Activated naive CD4-positive, alpha-beta T cell treated with anti-CD3 and anti-CD28 coated beads for 36 hours (primary cell): ENCODE measurements around the gene RHOU. TPM values are rescaled to one million over a fixed set of nuclear protein-coding genes. Genes with fewer than 3 reads are reported as not detected.
"Not testable (repeated sequence)": the region's sequence is repeated elsewhere in the genome, so short reads cannot be mapped to it uniquely, and the experiment has no call there.

Experiments
- CTCF ChIA-PET: fragments of 350-600 bp; sonication (Branson Sonifier 250); formaldehyde crosslinking; loops from one replicate; lab custom pipeline; 2021; ENCODE audit warnings: antibody characterized with exemption; lab: Charles Lee
- DNase-seq: peaks from one replicate; pipeline ENCODE4 v3.0.0-alpha.2; 2020
- H3K27ac Mint-ChIP-seq: one replicate; pipeline ENCODE4 v1.8.0; 2021; ENCODE audit warnings: mild to moderate bottlenecking, mixed read lengths
- H3K27me3 Mint-ChIP-seq: one replicate; pipeline ENCODE4 v1.8.0; 2021; ENCODE audit warnings: low read depth, mixed read lengths
- H3K36me3 Mint-ChIP-seq: one replicate; pipeline ENCODE4 v1.8.0; 2021; ENCODE audit warnings: low read depth, mixed read lengths
- H3K4me1 Mint-ChIP-seq: one replicate; pipeline ENCODE4 v1.8.0; 2021; ENCODE audit warnings: low read depth, mixed read lengths
- H3K4me3 Mint-ChIP-seq: one replicate; pipeline ENCODE4 v1.8.0; 2021; ENCODE audit warnings: mild to moderate bottlenecking, moderate library complexity, mixed read lengths
- H3K9me3 Mint-ChIP-seq: one replicate; pipeline ENCODE4 v1.8.0; 2021; ENCODE audit warnings: mixed read lengths
- intact Hi-C: fragments of 100-400 bp; cut with micrococcal nuclease; formaldehyde crosslinking; loops from one replicate; pipeline ENCODE4 v1.15.1; 2023
- total RNA-seq, 2 experiments: library from RNA; stranded (reverse); gene quantifications; one replicate each; pipeline ENCODE4 v1.2.3, GENCODE V29; 2021

The RHOU gene
- total RNA-seq, 2 experiments from 2014 or later, result 0.17 to 0.35 TPM

DNA sequence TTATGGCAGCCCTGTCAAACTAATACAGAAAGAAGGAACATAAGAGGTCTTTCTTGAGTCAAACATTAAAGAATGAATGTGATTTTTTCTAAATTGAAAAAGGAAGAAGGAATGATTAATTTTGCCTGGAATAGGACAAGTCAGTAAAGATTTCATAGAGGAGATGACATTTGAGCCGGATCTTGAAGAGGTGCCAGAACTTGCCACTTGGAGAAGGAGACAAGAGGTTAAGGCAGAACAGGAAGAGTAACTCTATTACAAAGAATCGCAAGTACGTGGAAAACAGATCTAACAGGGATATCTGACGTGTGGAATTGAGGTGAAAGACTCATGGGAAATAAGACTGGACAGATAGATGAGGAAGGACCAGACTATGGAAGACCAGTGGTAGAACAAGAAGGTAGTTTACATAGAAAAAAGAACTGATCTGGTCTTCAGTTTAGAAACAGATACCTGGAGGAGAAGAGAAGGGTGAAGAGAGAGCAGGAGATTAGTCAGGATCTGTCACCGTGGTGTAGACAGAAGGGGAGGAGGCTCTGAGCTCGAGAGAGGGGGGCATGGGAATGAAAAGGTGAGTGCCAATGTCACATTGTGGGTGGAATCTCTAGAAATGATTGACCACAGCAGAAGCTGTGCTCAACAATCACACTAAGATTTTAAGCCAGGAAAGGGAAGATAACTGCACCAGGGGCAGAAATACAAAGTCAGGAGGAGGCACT, 32.5 kb downstream of the RHOU start:
- DNase-seq, result no peak
- Mint-ChIP-seq H3K4me3 (no peak overlapping the region), H3K9me3 (no peaks in the 10 kb centered on the region), H3K36me3 (no peaks in the 10 kb centered on the region), H3K4me1 (peaks cover 12% of the 10 kb centered on the region), H3K27ac (no peak overlapping the region), H3K27me3 (no peaks in the 10 kb centered on the region)
- CTCF ChIA-PET, result no interaction called here
- intact Hi-C loops, result no loop called here

GRCh38 chr1:228768355-228769000, 33.2 kb downstream of the RHOU start:
- CTCF ChIA-PET, result no interaction called here
- intact Hi-C loops, result no loop called here
- H3K4me3 Mint-ChIP-seq, result no peak overlapping the region
- DNase-seq, result no peak
- H3K4me1 Mint-ChIP-seq, result peaks cover 12% of the 10 kb centered on the region
- H3K9me3 Mint-ChIP-seq, result no peaks in the 10 kb centered on the region
- H3K27ac Mint-ChIP-seq, result no peak overlapping the region
- no peaks in the 10 kb centered on the region for H3K36me3 Mint-ChIP-seq
- H3K27me3 Mint-ChIP-seq, result no peaks in the 10 kb centered on the region

DNA sequence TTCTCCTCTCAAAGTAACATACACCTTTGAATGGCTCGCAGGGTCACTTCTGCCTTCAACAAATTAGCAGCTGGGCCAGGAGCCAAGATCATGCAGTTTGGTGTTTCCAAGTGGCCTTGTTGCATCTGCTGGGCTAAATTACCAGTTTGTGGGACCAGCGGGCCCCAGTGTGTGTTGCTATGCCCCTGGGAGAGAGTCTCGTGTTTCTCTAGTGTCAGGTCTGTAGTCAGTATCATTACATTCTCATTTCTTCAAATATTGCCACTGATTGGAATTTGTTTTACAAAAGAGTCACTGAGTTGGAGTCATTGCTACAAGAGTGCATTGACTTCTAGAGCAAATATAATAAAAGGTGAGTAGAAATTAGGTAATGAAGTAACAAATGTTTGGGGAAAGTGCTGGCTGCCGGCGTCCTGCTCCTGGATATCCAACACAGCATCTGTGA, 35.5 kb downstream of the RHOU start:
- CTCF ChIA-PET, result interaction anchor here (1.4 kb wide), 1 partner anchor 19 kb away, joined by 4 read pairs; no protein-coding TSS in a partner anchor
- no peak overlapping the region for H3K4me3 Mint-ChIP-seq
- no peak overlapping the region for H3K27ac Mint-ChIP-seq
- H3K36me3 Mint-ChIP-seq, result no peaks in the 10 kb centered on the region
- no peak for DNase-seq
- intact Hi-C loops, result no loop called here
- H3K27me3 Mint-ChIP-seq, result no peaks in the 10 kb centered on the region
- H3K4me1 Mint-ChIP-seq, result peaks cover 8% of the 10 kb centered on the region
- no peaks in the 10 kb centered on the region for H3K9me3 Mint-ChIP-seq

GRCh38 chr1:228772516-228773212, 37.4 kb downstream of the RHOU start:
- DNase-seq, result no peak
- H3K9me3 Mint-ChIP-seq, result no peaks in the 10 kb centered on the region
- intact Hi-C loops, result no loop called here
- H3K27ac Mint-ChIP-seq, result no peak overlapping the region
- H3K4me3 Mint-ChIP-seq, result no peak overlapping the region
- no peaks in the 10 kb centered on the region for H3K36me3 Mint-ChIP-seq
- CTCF ChIA-PET, result no interaction called here
- no peaks in the 10 kb centered on the region for H3K27me3 Mint-ChIP-seq
- peaks cover 4% of the 10 kb centered on the region for H3K4me1 Mint-ChIP-seq

GRCh38 chr1:228775946-228776345, 40.7 kb downstream of the RHOU start:
- H3K27me3 Mint-ChIP-seq, CTCF ChIA-PET, H3K27ac Mint-ChIP-seq, H3K4me3 Mint-ChIP-seq, H3K9me3 Mint-ChIP-seq, DNase-seq, H3K36me3 Mint-ChIP-seq, H3K4me1 Mint-ChIP-seq, intact Hi-C loops: not testable (repeated sequence)

DNA sequence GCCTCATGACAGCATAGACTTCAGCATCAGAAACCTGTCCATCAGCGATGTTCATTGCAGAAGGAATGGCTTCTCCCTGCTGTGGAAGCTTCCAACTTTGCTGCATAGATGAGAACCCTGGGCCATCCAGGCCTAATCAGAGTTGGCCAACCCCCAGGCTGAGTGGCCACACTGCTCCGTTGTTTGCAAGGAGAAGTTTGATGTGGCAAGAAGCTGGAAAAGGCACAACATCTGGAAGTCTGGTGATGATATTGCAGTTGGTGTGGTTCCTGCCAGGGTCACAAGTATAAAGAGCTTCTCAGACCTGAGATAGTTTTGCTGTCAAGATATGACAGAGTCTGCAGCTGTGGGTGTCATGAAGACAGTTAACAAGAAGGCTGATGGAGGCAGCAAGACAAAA, 41.2 kb downstream of the RHOU start:
- no peak for DNase-seq
- Mint-ChIP-seq H3K27ac (no peak overlapping the region), H3K9me3 (no peaks in the 10 kb centered on the region), H3K27me3 (no peaks in the 10 kb centered on the region), H3K4me1 (no peaks in the 10 kb centered on the region), H3K36me3 (no peaks in the 10 kb centered on the region), H3K4me3 (no peak overlapping the region)
- intact Hi-C loops, result no loop called here
- CTCF ChIA-PET, result no interaction called here

DNA sequence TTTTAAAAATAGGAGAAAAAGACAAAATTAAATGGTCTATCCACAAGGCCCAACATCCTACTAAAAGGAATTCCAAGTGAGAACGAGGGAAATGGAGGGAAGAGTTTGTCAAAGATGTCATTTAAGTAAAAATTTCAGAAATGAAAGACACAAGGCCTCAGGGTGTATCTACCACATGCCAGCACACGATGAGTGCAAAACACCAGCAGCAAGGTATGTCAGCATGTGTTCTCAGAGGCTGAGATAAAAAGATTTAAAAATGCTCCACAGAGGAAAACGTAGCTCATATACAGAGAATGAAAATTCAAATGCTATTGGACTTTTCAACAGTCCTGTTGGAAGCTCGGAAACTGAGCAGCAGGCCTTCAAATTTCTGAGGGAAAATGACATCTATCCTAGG, 42.0 kb downstream of the RHOU start:
- Mint-ChIP-seq H3K27me3 (no peaks in the 10 kb centered on the region), H3K27ac (no peak overlapping the region), H3K4me3 (no peak overlapping the region), H3K9me3 (no peaks in the 10 kb centered on the region), H3K4me1 (no peaks in the 10 kb centered on the region), H3K36me3 (no peaks in the 10 kb centered on the region)
- CTCF ChIA-PET, result no interaction called here
- no peak for DNase-seq
- intact Hi-C loops, result no loop called here

GRCh38 chr1:228778026-228778425, 42.7 kb downstream of the RHOU start:
- Mint-ChIP-seq H3K36me3 (no peaks in the 10 kb centered on the region), H3K27me3 (no peaks in the 10 kb centered on the region), H3K9me3 (no peaks in the 10 kb centered on the region), H3K4me3 (no peak overlapping the region), H3K27ac (no peak overlapping the region), H3K4me1 (no peaks in the 10 kb centered on the region)
- DNase-seq, result no peak
- intact Hi-C loops, result no loop called here
- CTCF ChIA-PET, result interaction anchor here (0.6 kb wide), 1 partner anchor 14 kb away, joined by 6 read pairs; no protein-coding TSS in a partner anchor

DNA sequence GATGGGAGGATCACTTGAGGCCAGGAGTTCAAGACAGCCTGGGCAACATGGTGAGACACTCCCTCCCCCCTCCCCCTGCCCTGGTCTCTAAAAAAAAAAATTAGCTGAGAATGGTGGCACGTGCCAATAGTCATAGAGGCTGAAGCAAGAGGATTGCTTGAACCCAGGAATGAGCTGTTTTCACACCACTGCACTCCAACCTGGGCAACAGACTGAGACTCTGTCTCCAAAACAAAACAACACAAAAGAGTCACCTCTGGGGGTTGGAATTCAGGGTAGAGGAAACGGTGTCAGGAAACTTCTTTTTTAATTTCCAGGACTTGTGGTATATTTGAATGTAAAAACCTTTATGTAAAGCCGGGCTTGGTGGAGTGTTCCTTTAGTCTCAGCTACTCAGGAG, 43.2 kb downstream of the RHOU start:
- CTCF ChIA-PET, result interaction anchor here (0.6 to 1.0 kb wide), 2 partner anchors 14 to 183 kb away, joined by 5 to 6 read pairs; no protein-coding TSS in a partner anchor
- no peak overlapping the region for H3K27ac Mint-ChIP-seq
- no peaks in the 10 kb centered on the region for H3K4me1 Mint-ChIP-seq
- no peaks in the 10 kb centered on the region for H3K36me3 Mint-ChIP-seq
- no peak overlapping the region for H3K4me3 Mint-ChIP-seq
- DNase-seq, result no peak
- H3K27me3 Mint-ChIP-seq, result no peaks in the 10 kb centered on the region
- no peaks in the 10 kb centered on the region for H3K9me3 Mint-ChIP-seq
- intact Hi-C loops, result no loop called here

GRCh38 chr1:228778961-228779360, 43.7 kb downstream of the RHOU start:
- Mint-ChIP-seq H3K36me3 (no peaks in the 10 kb centered on the region), H3K27ac (no peak overlapping the region), H3K9me3 (no peaks in the 10 kb centered on the region), H3K4me3 (no peak overlapping the region), H3K4me1 (no peaks in the 10 kb centered on the region), H3K27me3 (no peaks in the 10 kb centered on the region)
- no peak for DNase-seq
- intact Hi-C loops, result no loop called here
- CTCF ChIA-PET, result interaction anchor here (1.0 kb wide), 1 partner anchor 183 kb away, joined by 5 read pairs; no protein-coding TSS in a partner anchor

DNA sequence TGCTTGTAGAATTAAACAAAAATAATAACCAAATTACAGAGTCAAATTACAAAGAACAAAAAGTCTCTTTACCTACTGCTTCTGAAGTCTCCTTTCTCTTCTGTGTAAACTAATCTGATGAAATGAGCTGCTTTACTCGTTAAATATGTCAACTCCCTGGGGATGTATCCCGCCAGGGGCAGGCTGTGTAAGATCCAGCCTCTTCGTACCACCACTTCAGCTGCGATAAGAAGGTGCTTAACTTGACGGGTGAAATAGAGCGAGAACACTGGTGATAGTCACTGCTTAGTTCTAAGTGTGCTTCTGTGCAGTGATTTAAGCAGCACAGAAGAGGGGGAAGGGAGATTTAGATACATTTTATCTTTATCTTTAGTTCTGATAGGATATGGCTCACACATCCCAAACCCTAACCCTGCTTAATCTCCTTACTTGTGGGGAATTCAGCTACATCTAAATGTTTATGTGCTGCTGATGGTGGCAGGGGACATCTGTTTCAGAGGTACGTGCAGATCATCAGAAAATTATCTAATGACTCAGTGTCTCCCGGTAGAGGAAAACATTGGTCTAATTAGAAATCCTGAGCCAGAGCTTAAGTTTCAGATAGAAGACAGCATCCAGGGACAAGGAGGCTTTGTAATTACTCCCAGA, 46.0 kb downstream of the RHOU start:
- intact Hi-C loops, result no loop called here
- DNase-seq, result no peak
- Mint-ChIP-seq H3K27me3 (no peaks in the 10 kb centered on the region), H3K4me1 (peaks cover under 1% of the 10 kb centered on the region), H3K27ac (no peak overlapping the region), H3K9me3 (no peaks in the 10 kb centered on the region), H3K4me3 (no peak overlapping the region), H3K36me3 (no peaks in the 10 kb centered on the region)
- CTCF ChIA-PET, result interaction anchor here (0.7 kb wide), 1 partner anchor 464 kb away, joined by 4 read pairs; no protein-coding TSS in a partner anchor
